ENCODE results near the gene GAS7.

DNA sequence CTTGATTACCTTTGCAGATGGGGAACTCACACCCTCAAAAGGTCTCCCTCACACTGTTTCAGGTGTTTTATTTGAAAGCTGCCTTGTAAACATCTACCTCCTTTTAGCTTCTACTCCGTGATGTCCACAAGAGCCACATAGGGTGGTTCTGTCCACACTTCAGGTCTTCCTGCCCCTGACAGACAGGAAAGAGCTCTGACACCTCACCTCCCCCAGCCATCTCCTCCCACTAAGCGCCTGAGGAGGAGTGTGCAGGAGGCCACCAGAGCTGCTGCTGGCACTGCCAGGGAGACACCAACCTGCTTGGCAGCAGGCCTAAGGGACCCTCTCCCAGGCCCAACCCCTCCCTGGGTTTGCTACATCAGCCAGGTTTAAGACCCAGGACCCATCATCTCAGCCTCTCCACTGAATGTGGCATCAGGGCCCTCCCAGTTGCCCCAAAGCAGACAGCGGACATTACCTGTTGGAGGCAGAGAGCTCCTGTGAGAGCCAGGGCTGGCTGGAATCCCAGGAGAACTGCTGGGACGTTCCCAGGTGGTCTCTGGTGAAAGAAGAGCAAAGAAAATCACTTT lies 217.0 kb downstream of the GAS7 start:
- no peak for TF ChIP-seq EZH2 (IDR thresholded peaks at IDR 0.05)
- TF ChIP-seq, protein P1, sequence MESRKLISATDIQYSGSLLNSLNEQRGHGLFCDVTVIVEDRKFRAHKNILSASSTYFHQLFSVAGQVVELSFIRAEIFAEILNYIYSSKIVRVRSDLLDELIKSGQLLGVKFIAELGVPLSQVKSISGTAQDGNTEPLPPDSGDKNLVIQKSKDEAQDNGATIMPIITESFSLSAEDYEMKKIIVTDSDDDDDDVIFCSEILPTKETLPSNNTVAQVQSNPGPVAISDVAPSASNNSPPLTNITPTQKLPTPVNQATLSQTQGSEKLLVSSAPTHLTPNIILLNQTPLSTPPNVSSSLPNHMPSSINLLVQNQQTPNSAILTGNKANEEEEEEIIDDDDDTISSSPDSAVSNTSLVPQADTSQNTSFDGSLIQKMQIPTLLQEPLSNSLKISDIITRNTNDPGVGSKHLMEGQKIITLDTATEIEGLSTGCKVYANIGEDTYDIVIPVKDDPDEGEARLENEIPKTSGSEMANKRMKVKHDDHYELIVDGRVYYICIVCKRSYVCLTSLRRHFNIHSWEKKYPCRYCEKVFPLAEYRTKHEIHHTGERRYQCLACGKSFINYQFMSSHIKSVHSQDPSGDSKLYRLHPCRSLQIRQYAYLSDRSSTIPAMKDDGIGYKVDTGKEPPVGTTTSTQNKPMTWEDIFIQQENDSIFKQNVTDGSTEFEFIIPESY (IDR thresholded peaks at IDR 0.05; ENCODE audit: extremely low read depth, insufficient replicate concordance, low read length), result no peak

Data from HCT116 (cell line).